DOHH2 (cell line): ENCODE measurements around the gene LRP2.

Experiments
- EZH2phosphoT487 ChIP-seq: fragments of 200-600 bp; sonication (generic); IDR thresholded peaks from 2 replicates; pipeline ENCODE4 v1.6.1; 2017; ENCODE audit warnings: borderline replicate concordance, mild to moderate bottlenecking, antibody characterized with exemption, low read length, moderate library complexity, mixed read lengths
- TF ChIP-seq, protein P1 (sequence below): fragments of 200-600 bp; sonication (generic); IDR thresholded peaks from one replicate; pipeline ENCODE4 v1.5.1; 2014; ENCODE audit warnings: antibody characterized with exemption, mild to moderate bottlenecking, low read depth, low read length; ENCODE audit not compliant: poor library complexity, severe bottlenecking

GRCh38 chr2:169095621-169096105 lies 266.7 kb downstream of the LRP2 start:
- TF ChIP-seq, protein P1, sequence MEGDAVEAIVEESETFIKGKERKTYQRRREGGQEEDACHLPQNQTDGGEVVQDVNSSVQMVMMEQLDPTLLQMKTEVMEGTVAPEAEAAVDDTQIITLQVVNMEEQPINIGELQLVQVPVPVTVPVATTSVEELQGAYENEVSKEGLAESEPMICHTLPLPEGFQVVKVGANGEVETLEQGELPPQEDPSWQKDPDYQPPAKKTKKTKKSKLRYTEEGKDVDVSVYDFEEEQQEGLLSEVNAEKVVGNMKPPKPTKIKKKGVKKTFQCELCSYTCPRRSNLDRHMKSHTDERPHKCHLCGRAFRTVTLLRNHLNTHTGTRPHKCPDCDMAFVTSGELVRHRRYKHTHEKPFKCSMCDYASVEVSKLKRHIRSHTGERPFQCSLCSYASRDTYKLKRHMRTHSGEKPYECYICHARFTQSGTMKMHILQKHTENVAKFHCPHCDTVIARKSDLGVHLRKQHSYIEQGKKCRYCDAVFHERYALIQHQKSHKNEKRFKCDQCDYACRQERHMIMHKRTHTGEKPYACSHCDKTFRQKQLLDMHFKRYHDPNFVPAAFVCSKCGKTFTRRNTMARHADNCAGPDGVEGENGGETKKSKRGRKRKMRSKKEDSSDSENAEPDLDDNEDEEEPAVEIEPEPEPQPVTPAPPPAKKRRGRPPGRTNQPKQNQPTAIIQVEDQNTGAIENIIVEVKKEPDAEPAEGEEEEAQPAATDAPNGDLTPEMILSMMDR, result no peak
- no peak for TF ChIP-seq EZH2phosphoT487
